Endothelial cell of umbilical vein (primary cell): ENCODE data around the gene TRIM22. TPM values are rescaled to one million over a fixed set of nuclear protein-coding genes. Genes with fewer than 3 reads are reported as not detected.
"Not testable (repeated sequence)": the region's sequence is repeated elsewhere in the genome, so short reads cannot be mapped to it uniquely, and the experiment has no call there.

ENCODE experiments used
- BruUV-seq: library from RNA; stranded (reverse); fragments of 400-500 nt; replicated peaks from 2 replicates; lab custom pipeline; 2021; lab: Mats Ljungman, UMichigan
- CTCF ChIA-PET: fragments of 300-600, 350-600 bp; sonication (Branson Sonifier 250); formaldehyde crosslinking; loops from one replicate; lab custom pipeline; 2021; ENCODE audit warnings: antibody characterized with exemption, inconsistent platforms; lab: Charles Lee
- POLR2A ChIA-PET: fragments of 300-600, 350-600 bp; sonication (Branson Sonifier 250); formaldehyde crosslinking; loops from one replicate; lab custom pipeline; 2021; ENCODE audit warnings: antibody characterized with exemption, inconsistent platforms; lab: Charles Lee
- DNase-seq: peaks from one replicate; pipeline ENCODE4 v3.0.0-alpha.2; 2011; ENCODE audit warnings: low read depth, low spot score
- FAIRE-seq: peaks from 2 replicates; lab custom pipeline; 2011; peaks lifted over from hg19 to GRCh38; lab: Jason Lieb, UNC
- H2AFZ ChIP-seq: 2 replicates; pipeline ENCODE4 v1.6.0; 2012; ENCODE audit warnings: low read depth, low read length, control low read depth, inconsistent platforms
- H3K27ac ChIP-seq: 2 replicates; pipeline ENCODE4 v1.5.1; 2011; ENCODE audit warnings: low read depth, mild to moderate bottlenecking, control low read depth, low read length, moderate library complexity; ENCODE audit not compliant: insufficient read depth
- H3K27me3 ChIP-seq, 2 experiments: 2 replicates each; pipeline versions ENCODE4 v1.6.0 to v1.6.1; 2011; ENCODE audit warnings: low read length in 2 of 2, mixed read lengths in 1 of 2; ENCODE audit not compliant: control insufficient read depth in 2 of 2, insufficient read depth in 2 of 2
- H3K36me3 ChIP-seq, 2 experiments: 2 replicates in 1 of 2; 3 replicates in 1 of 2; pipeline ENCODE4 v1.5.1; 2011; ENCODE audit warnings: low read length in 2 of 2, mild to moderate bottlenecking in 1 of 2, moderate library complexity in 1 of 2; ENCODE audit not compliant: control insufficient read depth in 2 of 2, insufficient read depth in 2 of 2; ENCODE audit errors: extremely low read depth in 1 of 2
- H3K4me1 ChIP-seq: 3 replicates; pipeline ENCODE4 v1.5.1; 2011; ENCODE audit warnings: mild to moderate bottlenecking, low read length; ENCODE audit not compliant: control insufficient read depth, insufficient read depth; ENCODE audit errors: extremely low read depth
- H3K4me2 ChIP-seq: 2 replicates; pipeline ENCODE4 v1.6.1; 2011; ENCODE audit warnings: low read length, control low read depth, mixed read lengths; ENCODE audit not compliant: insufficient read depth
- H3K4me3 ChIP-seq, 3 experiments: fragments of 200-600 bp in 1 of 3; sonication (generic), shearing (Covaris generic) in 1 of 3; replicated peaks in 1 of 3; 2 replicates each; pipeline ENCODE4 v1.5.1; 2011 to 2016; ENCODE audit warnings: control low read depth in 3 of 3, low read length in 3 of 3, mild to moderate bottlenecking in 2 of 3, inconsistent platforms in 1 of 3, low read depth in 1 of 3, moderate library complexity in 1 of 3; ENCODE audit not compliant: insufficient read depth in 1 of 3
- H3K79me2 ChIP-seq: 2 replicates; pipeline ENCODE4 v1.6.0; 2012; ENCODE audit warnings: low read length, inconsistent platforms; ENCODE audit not compliant: control insufficient read depth, insufficient read depth
- H3K9ac ChIP-seq: replicated peaks from 2 replicates; pipeline ENCODE3; 2011; ENCODE audit warnings: low read length, control low read depth; ENCODE audit not compliant: insufficient read depth; ENCODE audit errors: extremely low read depth
- H3K9me1 ChIP-seq: replicated peaks from 3 replicates; pipeline ENCODE4 v1.6.0; 2011; ENCODE audit warnings: mild to moderate bottlenecking, low read length; ENCODE audit not compliant: control insufficient read depth, insufficient read depth; ENCODE audit errors: extremely low read depth
- H3K9me3 ChIP-seq: replicated peaks from 2 replicates; pipeline ENCODE4 v1.5.1; 2012; ENCODE audit warnings: low read length, inconsistent platforms; ENCODE audit not compliant: control insufficient read depth, insufficient read depth
- H4K20me1 ChIP-seq: replicated peaks from 2 replicates; pipeline ENCODE3; 2011; ENCODE audit warnings: mild to moderate bottlenecking, low read length; ENCODE audit not compliant: control insufficient read depth, insufficient read depth; ENCODE audit errors: extremely low read depth
- CTCF ChIP-seq, 2 donors: IDR thresholded peaks; 1 replicate in 1 of 2; 2 replicates in 1 of 2; pipeline ENCODE4 v1.5.1; 2011; ENCODE audit warnings: low read length in 2 of 2, mild to moderate bottlenecking in 2 of 2, moderate library complexity in 2 of 2, control low read depth in 1 of 2, inconsistent platforms in 1 of 2, low read depth in 1 of 2; ENCODE audit not compliant: insufficient read depth in 1 of 2; ENCODE audit errors: extremely low read depth in 1 of 2
- EZH2 ChIP-seq: IDR thresholded peaks from 2 replicates; pipeline ENCODE4 v1.6.1; 2012; ENCODE audit warnings: borderline replicate concordance, low read depth, mild to moderate bottlenecking, moderate library complexity, low read length, inconsistent platforms; ENCODE audit not compliant: severe bottlenecking
- FOS ChIP-seq: IDR thresholded peaks from 2 replicates; pipeline ENCODE4 v1.6.1; 2011; ENCODE audit warnings: mild to moderate bottlenecking, low read length, moderate library complexity, borderline replicate concordance; ENCODE audit not compliant: insufficient read depth
- GATA2 ChIP-seq: IDR thresholded peaks from 2 replicates; pipeline ENCODE4 v1.7.0; 2011; ENCODE audit warnings: low read depth, mild to moderate bottlenecking, moderate library complexity, mixed read lengths, low read length; ENCODE audit not compliant: insufficient read length, insufficient read depth
- JUN ChIP-seq: IDR thresholded peaks from 2 replicates; pipeline ENCODE4 v1.6.1; 2011; ENCODE audit warnings: borderline replicate concordance, low read depth; ENCODE audit not compliant: insufficient read length, insufficient read depth
- MAX ChIP-seq: IDR thresholded peaks from 2 replicates; pipeline ENCODE4 v1.6.1; 2011; ENCODE audit not compliant: insufficient read depth, insufficient read length
- MYC ChIP-seq: IDR thresholded peaks from one replicate; pipeline ENCODE4 v1.6.1; 2011; ENCODE audit warnings: mild to moderate bottlenecking, low read depth, low read length
- POLR2A ChIP-seq: IDR thresholded peaks from 2 replicates; pipeline ENCODE4 v1.6.1; 2012; ENCODE audit warnings: low read depth, mild to moderate bottlenecking, control low read depth, low read length
- POLR2AphosphoS5 ChIP-seq: IDR thresholded peaks from 2 replicates; pipeline ENCODE4 v1.6.1; 2012; ENCODE audit warnings: low read depth, mild to moderate bottlenecking, control low read depth, low read length, moderate library complexity; ENCODE audit not compliant: insufficient read depth
- dilution Hi-C: fragments of 300-500 bp; cut with MboI; formaldehyde crosslinking; loops from one replicate; pipeline ENCODE4 v1.15.0; 2019; ENCODE audit warnings: low sequenced_read_pairs; ENCODE audit not compliant: extremely low pct_ligation_motif_present
- intact Hi-C: fragments of 100-400 bp; cut with micrococcal nuclease; formaldehyde crosslinking; loops from one replicate; pipeline ENCODE4 v1.10.0; 2022
- polyA plus RNA-seq, 4 experiments: library from polyadenylated mRNA; depleted of rRNA in 3 of 4; stranded (reverse) in 3 of 4; unstranded in 1 of 4; fragments of >200 nt; gene quantifications; 2 replicates each; pipeline versions ENCODE4 v1.2.1 to v1.2.3, GENCODE V29; 2011 to 2012; ENCODE audit warnings: missing spikeins in 1 of 4
- total RNA-seq: library from RNA; stranded (reverse); gene quantifications from 2 replicates; pipeline ENCODE4 v1.2.3, GENCODE V29; 2021

The TRIM22 gene
- total and polyA plus RNA-seq, 2 donors (not counting 3 experiments of a cell fraction or from before 2014, with no cell fraction given) = 73.5 to 110 TPM

- DNase-seq (no peak), FAIRE-seq (no peak)
- CTCF ChIA-PET = interaction anchor here (1.2 kb wide), 1 partner anchor 26 kb away, joined by 3 read pairs; no protein-coding TSS in a partner anchor
- Histone ChIP-seq H3K9me3 (no peaks in the 10 kb centered on the region), H3K27ac (no peak overlapping the region), H3K9ac (no peak overlapping the region), H4K20me1 (no peaks in the 10 kb centered on the region), H3K9me1 (no peaks in the 10 kb centered on the region), H3K79me2 (no peaks in the 10 kb centered on the region), H3K27me3 (no peaks in the 10 kb centered on the region), H3K36me3 (no peaks in the 10 kb centered on the region), H2AFZ (no peak overlapping the region), H3K4me2 (no peak overlapping the region), H3K4me1 (no peaks in the 10 kb centered on the region), H3K4me3 (no peak overlapping the region)
- TF ChIP-seq MYC (no peak), MAX (no peak), JUN (no peak), FOS (no peak), POLR2AphosphoS5 (no peak), CTCF (IDR thresholded peaks at IDR 0.05; ENCODE audit: extremely low read depth in 1 of 2, insufficient read depth in 1 of 2, low read depth in 1 of 2, low read length in 2 of 2) (no peak), POLR2A (no peak), GATA2 (no peak), EZH2 (no peak)
- BruUV-seq = no TSS peak
- intact Hi-C loops = no loop called here
- POLR2A ChIA-PET = no interaction called here
- dilution Hi-C loops = no loop called here
Observed at GRCh38 chr11:5655474-5655873, 34.1 kb upstream of the TRIM22 start.

GRCh38 chr11:5656956-5657355 lies 32.6 kb upstream of the TRIM22 start:
- H3K36me3 ChIP-seq, H3K9me3 ChIP-seq, H3K79me2 ChIP-seq, H3K27ac ChIP-seq, POLR2A ChIA-PET, dilution Hi-C loops, intact Hi-C loops, H3K4me1 ChIP-seq, DNase-seq, H3K9me1 ChIP-seq, H4K20me1 ChIP-seq, FAIRE-seq, H3K4me2 ChIP-seq, H3K27me3 ChIP-seq, BruUV-seq, H3K4me3 ChIP-seq, H2AFZ ChIP-seq, H3K9ac ChIP-seq: not testable (repeated sequence)
- CTCF ChIA-PET = interaction anchor here (1.2 kb wide), 1 partner anchor 56 kb away, joined by 3 read pairs; no protein-coding TSS in a partner anchor
